ENCODE data around the gene QSOX2.

Gene QSOX2

DNA sequence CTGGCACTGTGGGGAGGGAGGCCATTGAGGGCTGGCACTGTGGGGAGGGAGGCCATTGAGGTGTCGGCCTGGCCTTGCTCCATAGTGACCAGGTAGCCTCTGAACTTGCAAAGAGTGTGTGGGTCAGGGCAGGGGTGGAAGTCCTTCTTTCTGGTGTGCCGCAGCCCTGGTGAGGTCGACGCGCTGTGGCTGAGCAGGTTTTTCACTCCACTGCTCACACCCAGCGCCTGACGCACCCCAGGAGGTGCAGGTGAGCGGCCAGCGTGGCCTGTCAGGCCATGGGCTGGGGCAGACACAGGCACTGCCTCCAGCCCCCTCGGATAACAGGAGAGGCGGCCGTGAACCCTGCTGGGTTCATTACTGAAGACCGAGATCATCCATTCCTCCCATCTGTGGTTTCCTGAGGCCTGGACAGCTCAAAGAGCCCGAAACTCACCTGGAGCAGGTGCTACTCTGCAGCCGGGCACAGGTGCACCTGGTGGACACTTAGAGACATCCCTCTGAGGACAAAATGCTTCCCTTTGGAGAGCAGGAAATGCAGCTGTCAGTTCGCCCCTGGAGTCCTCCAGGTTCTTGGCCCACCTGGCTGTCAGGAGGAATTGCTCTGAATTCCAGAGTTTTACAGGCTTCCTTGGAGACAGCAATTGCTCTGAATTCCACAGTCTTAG, 73.1 kb downstream of the QSOX2 start:
- Histone ChIP-seq H3K4me3 (no peak overlapping the region), H3K36me3 (no peaks in the 10 kb centered on the region), H3K27ac (no peak overlapping the region), H3K4me1 (no peaks in the 10 kb centered on the region), H3K9me3 (no peaks in the 10 kb centered on the region), H3K27me3 (peaks cover 0 to 74% of the 10 kb centered on the region in 2 donors)
- TF ChIP-seq, protein P1, sequence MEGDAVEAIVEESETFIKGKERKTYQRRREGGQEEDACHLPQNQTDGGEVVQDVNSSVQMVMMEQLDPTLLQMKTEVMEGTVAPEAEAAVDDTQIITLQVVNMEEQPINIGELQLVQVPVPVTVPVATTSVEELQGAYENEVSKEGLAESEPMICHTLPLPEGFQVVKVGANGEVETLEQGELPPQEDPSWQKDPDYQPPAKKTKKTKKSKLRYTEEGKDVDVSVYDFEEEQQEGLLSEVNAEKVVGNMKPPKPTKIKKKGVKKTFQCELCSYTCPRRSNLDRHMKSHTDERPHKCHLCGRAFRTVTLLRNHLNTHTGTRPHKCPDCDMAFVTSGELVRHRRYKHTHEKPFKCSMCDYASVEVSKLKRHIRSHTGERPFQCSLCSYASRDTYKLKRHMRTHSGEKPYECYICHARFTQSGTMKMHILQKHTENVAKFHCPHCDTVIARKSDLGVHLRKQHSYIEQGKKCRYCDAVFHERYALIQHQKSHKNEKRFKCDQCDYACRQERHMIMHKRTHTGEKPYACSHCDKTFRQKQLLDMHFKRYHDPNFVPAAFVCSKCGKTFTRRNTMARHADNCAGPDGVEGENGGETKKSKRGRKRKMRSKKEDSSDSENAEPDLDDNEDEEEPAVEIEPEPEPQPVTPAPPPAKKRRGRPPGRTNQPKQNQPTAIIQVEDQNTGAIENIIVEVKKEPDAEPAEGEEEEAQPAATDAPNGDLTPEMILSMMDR (IDR thresholded peaks at IDR 0.05) = no peak
- DNase-seq = no peak
- intact Hi-C loops (cut with DNase I; ENCODE audit: low total_unique reads) = no loop called here

DNA sequence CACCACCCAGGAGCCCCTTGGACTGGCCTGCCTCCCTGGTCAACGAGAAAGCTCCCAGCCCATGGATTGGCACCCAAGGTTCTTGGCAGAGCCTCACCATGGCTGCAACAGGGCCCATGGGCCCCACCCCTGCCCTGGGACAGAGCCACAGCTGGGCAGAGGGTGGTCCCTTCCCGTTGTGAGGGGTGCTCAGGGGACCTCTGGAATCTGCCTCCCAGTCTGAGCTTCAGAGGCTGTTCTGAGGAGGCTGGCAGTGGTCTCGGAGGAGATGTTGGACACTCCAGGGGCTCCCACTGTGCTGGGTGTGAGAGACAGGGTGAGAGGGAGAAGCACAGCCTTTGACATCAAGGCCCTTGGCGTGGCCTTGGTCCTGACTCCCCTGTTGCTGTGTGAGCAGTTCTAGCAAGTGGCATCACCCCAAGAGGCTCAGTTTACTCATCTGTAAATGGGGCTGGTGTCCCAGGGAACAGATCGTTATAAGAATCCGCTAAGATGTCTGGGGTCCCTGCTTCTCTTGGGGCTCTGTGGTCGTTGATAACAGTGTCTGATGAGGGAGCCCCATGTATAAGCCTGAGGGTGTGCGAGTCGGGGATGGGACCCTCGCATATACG, 73.7 kb downstream of the QSOX2 start:
- H3K4me1 ChIP-seq = no peaks in the 10 kb centered on the region
- no peak overlapping the region for H3K27ac ChIP-seq
- no peak overlapping the region for H3K4me3 ChIP-seq
- no peaks in the 10 kb centered on the region for H3K9me3 ChIP-seq
- H3K27me3 ChIP-seq = peaks cover 0 to 68% of the 10 kb centered on the region in 2 donors
- TF ChIP-seq, protein P1 (IDR thresholded peaks at IDR 0.05) = no peak
- DNase-seq = no peak
- intact Hi-C loops (cut with DNase I; ENCODE audit: low total_unique reads) = no loop called here
- no peaks in the 10 kb centered on the region for H3K36me3 ChIP-seq

DNA sequence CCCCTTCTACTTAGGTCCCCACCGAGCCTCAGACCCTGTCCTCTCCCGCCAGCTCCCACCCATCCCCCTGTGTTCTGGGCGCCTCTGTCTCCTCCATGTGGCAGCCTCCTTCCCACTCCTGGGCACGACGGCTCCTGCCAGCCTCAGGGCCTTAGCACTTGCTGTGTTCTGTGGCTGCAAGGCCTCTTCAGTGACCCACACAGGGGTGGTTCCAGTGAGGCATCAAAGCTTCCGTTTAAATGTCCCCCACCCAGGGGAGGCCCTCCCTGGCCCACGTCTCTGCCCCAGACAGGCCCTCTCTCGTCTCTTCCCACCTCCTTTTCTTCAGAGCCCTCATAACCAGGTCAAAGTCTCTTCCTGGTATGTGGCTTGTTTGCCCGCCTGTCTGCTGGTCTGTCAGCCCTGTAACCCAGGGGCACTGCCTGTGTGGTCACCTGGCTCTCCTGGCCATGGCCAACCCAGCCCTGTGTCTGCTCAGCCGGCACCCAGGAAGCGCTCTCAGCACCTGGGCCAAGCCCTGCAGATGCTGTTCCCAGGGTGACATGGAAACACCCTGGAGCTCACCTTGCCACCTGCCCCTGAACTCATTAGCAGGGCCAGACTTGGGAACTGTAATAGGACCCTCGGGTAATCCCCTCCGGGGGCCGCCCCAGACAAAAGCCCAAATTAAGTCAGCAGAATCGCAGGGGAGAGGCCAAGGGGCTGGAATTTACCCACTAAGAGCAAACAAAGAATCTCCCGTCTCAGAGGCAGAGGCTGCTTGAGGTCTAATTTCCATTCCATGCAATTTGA, 74.4 kb downstream of the QSOX2 start:
- H3K27ac ChIP-seq = no peak overlapping the region
- no peaks in the 10 kb centered on the region for H3K36me3 ChIP-seq
- intact Hi-C loops (cut with DNase I; ENCODE audit: low total_unique reads) = no loop called here
- TF ChIP-seq, protein P1 (IDR thresholded peaks at IDR 0.05) = no peak
- H3K27me3 ChIP-seq = peaks cover 0 to 63% of the 10 kb centered on the region in 2 donors
- no peak for DNase-seq
- H3K4me3 ChIP-seq = no peak overlapping the region
- H3K9me3 ChIP-seq = peaks cover 0 to 3% (median 0%) of the 10 kb centered on the region in 3 donors
- H3K4me1 ChIP-seq = no peaks in the 10 kb centered on the region

DNA sequence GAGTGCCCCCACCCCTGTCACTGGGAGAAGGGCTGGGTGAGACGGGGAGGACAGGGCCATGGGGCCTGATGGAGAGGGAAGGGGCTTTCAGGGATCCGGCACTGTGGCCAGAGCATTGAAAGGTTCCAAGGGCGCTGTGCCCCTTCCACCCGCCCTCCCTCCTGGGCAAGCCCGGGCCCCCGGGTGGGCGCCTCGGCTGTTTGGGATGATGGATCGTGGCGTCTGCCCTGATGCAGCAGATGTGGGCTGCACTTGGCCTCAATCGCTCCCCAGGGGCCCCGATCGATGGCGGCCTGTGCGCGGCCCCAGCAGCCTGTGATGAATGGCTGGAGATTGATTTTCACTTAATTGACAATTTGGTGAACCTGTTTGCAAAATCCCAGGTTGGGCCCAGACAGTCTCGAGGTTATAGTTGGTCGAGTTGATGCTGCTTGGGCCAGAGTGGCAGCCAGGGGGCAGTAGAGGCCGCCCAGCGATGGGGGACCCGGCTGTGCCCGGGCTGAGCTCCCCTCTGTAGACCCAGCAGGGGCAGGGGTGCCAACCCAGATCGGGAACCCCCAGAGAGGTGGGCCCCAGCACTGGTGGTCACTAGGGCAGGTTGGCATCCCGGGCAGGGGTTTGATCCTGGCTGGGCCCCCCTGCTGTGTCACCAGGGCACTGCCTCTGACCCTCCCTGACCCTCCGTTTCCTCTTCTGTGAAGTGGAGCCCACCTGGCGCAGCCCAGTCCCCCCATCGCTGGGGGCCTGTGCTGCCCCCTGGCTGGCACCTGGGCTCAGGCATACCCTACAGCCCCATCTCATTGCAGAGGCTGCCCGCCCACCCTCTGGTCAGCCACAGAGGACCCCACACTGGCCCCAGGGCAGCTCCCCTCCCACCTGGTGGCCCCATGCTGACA, 75.4 kb downstream of the QSOX2 start:
- Histone ChIP-seq H3K27ac (no peak overlapping the region), H3K36me3 (no peaks in the 10 kb centered on the region), H3K9me3 (peaks cover 0 to 9% (median 0%) of the 10 kb centered on the region in 3 donors), H3K4me3 (no peak overlapping the region), H3K27me3 (peaks cover 0 to 63% of the 10 kb centered on the region in 2 donors), H3K4me1 (no peaks in the 10 kb centered on the region)
- DNase-seq = no peak
- intact Hi-C loops (cut with DNase I; ENCODE audit: low total_unique reads) = no loop called here
- TF ChIP-seq, protein P1 (IDR thresholded peaks at IDR 0.05) = peak; percentile 43 to 47

DNA sequence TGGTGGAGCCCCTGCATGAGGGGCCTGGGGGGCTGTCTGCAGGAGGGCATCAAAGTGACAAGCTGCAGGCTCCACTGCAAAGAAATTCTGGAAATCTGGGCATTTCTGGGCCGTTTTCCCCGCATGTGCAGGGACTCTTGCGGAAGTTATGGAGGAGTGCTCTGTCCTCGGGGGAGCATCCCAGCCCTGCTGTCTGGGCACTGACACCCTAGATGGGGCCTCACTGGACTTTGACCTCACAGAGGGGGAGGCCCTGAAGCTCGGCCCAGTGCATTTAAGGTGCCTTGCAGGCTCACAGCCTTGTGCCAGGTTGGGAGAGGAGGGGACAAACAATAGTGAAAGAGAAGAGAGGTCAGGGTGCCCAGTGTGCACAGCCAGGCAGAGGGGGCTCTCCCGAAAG, 76.1 kb downstream of the QSOX2 start:
- no peaks in the 10 kb centered on the region for H3K4me1 ChIP-seq
- no peak overlapping the region for H3K4me3 ChIP-seq
- H3K9me3 ChIP-seq = peaks cover 0 to 9% (median 0%) of the 10 kb centered on the region in 3 donors
- TF ChIP-seq, protein P1 (IDR thresholded peaks at IDR 0.05) = no peak
- no peak for DNase-seq
- no peak overlapping the region for H3K27ac ChIP-seq
- peaks cover 0 to 58% of the 10 kb centered on the region in 2 donors for H3K27me3 ChIP-seq
- H3K36me3 ChIP-seq = no peaks in the 10 kb centered on the region
- intact Hi-C loops (cut with DNase I; ENCODE audit: low total_unique reads) = no loop called here

Data from tibial artery (tissue), 4 donors.